ENCODE data around the gene AADACL4.

DNA sequence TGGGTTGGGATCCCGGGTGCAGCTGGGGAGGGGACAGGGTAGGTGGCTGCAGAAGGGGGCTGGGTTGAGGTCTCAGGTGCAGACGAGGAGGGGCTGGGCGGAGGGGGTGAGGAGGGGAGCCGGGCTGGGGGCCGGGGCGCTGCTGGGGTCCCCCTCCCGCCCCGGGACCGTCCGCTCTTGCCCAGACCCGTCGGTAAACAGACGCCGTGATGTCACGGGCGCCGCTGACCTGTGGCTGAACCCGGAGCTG lies 48.2 kb upstream of the AADACL4 start:
- TF ChIP-seq, protein P1, sequence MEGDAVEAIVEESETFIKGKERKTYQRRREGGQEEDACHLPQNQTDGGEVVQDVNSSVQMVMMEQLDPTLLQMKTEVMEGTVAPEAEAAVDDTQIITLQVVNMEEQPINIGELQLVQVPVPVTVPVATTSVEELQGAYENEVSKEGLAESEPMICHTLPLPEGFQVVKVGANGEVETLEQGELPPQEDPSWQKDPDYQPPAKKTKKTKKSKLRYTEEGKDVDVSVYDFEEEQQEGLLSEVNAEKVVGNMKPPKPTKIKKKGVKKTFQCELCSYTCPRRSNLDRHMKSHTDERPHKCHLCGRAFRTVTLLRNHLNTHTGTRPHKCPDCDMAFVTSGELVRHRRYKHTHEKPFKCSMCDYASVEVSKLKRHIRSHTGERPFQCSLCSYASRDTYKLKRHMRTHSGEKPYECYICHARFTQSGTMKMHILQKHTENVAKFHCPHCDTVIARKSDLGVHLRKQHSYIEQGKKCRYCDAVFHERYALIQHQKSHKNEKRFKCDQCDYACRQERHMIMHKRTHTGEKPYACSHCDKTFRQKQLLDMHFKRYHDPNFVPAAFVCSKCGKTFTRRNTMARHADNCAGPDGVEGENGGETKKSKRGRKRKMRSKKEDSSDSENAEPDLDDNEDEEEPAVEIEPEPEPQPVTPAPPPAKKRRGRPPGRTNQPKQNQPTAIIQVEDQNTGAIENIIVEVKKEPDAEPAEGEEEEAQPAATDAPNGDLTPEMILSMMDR (IDR thresholded peaks at IDR 0.05; ENCODE audit: poor library complexity, severe bottlenecking) = no peak
- TF ChIP-seq POLR2AphosphoS5 (IDR thresholded peaks at IDR 0.05) (no peak), EZH2 (IDR thresholded peaks at IDR 0.05; ENCODE audit: borderline replicate concordance, insufficient read depth, low read length, poor library complexity, severe bottlenecking) (no peak), RAD21 (conservative IDR thresholded peaks at IDR 0.05) (no peak)
- TF ChIP-seq, protein P2, sequence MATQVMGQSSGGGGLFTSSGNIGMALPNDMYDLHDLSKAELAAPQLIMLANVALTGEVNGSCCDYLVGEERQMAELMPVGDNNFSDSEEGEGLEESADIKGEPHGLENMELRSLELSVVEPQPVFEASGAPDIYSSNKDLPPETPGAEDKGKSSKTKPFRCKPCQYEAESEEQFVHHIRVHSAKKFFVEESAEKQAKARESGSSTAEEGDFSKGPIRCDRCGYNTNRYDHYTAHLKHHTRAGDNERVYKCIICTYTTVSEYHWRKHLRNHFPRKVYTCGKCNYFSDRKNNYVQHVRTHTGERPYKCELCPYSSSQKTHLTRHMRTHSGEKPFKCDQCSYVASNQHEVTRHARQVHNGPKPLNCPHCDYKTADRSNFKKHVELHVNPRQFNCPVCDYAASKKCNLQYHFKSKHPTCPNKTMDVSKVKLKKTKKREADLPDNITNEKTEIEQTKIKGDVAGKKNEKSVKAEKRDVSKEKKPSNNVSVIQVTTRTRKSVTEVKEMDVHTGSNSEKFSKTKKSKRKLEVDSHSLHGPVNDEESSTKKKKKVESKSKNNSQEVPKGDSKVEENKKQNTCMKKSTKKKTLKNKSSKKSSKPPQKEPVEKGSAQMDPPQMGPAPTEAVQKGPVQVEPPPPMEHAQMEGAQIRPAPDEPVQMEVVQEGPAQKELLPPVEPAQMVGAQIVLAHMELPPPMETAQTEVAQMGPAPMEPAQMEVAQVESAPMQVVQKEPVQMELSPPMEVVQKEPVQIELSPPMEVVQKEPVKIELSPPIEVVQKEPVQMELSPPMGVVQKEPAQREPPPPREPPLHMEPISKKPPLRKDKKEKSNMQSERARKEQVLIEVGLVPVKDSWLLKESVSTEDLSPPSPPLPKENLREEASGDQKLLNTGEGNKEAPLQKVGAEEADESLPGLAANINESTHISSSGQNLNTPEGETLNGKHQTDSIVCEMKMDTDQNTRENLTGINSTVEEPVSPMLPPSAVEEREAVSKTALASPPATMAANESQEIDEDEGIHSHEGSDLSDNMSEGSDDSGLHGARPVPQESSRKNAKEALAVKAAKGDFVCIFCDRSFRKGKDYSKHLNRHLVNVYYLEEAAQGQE (IDR thresholded peaks at IDR 0.05; ENCODE audit: borderline replicate concordance) = no peak
